Pulmonary artery endothelial cell (primary cell): ENCODE results near the gene MIB2. TPM values are rescaled to one million over a fixed set of nuclear protein-coding genes. Genes with fewer than 3 reads are reported as not detected.

Source experiments
- DNase-seq: peaks from one replicate; pipeline ENCODE4 v3.0.0-alpha.2; 2011; ENCODE audit warnings: low read depth, low spot score
- total RNA-seq: library from RNA; depleted of rRNA; stranded (reverse); fragments of >200 nt; gene quantifications from 2 replicates; pipeline ENCODE4 v1.2.3, GENCODE V29; 2014

MIB2 gene
- total RNA-seq, 1 donor from 2014 or later, result 30.7 TPM

DNA sequence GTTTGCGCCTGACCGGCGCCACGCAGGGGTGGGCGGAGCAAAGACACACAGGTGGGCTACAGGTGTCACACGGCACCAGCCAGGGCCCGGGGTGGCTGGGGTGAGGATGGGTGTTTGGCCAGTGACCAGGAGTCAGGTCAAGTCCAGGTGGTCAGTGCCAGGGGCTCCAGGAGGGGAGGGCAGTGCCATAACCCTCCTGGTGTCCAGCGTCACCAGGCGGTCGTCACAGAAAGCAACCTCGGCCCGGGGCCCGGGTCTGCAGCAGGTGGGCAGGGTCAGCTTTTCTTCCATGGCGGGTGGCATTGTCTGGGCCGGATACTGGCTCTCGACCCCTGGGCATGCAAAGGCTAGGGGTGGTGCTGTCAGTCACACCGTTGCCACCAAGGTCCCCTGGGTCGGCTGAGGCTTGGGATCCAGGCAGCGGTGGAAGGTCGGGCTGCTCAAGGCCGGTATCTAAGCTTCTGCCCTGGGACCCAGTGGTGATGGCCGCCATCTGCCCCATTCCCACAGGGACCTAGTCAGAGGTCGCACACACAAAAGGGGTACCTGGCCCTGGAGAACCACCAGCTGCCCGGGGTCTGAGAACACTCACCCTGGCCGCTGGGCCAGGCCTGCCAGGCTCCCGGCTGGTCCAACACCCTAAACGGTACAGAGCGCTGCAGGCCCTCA is 17.1 kb upstream of the MIB2 start:
- no peak for DNase-seq

DNA sequence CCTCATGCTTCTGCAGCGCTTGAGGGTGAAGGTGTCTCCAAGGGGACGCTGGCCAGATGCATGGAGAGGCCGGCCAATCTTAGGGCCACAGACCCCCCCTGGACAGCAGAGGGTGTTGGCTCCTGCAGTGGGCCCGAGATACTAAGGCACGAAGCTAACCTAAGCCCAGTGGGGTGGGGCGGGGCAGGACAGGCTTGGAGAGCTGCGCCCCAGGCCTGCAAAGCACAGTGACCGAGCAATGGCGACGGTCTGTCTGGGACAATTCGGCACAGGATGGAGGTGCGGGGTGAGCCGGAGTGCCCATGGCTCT is 16.6 kb upstream of the MIB2 start:
- DNase-seq, result no peak

- no peak for DNase-seq
Observed at GRCh38 chr1:1599030-1599934, 16.0 kb upstream of the MIB2 start.

- DNase-seq, result no peak
Observed at GRCh38 chr1:1599935-1600860, 15.1 kb upstream of the MIB2 start, which contains the start of gene FNDC10. Gene FNDC10 (minus strand): TSS chr1:1600135. CDS start chr1:1600015, 120 bp downstream.

- no peak for DNase-seq
Observed at GRCh38 chr1:1600861-1601563, 14.3 kb upstream of the MIB2 start.

GRCh38 chr1:1601564-1602303 is 13.6 kb upstream of the MIB2 start:
- no peak for DNase-seq

GRCh38 chr1:1602304-1602967 is 12.9 kb upstream of the MIB2 start:
- no peak for DNase-seq

- DNase-seq, result no peak
Observed at GRCh38 chr1:1602968-1603506, 12.3 kb upstream of the MIB2 start.

- no peak for DNase-seq
Observed at GRCh38 chr1:1603671-1604373, 11.5 kb upstream of the MIB2 start.

GRCh38 chr1:1604374-1605033 is 10.8 kb upstream of the MIB2 start:
- DNase-seq, result no peak

DNA sequence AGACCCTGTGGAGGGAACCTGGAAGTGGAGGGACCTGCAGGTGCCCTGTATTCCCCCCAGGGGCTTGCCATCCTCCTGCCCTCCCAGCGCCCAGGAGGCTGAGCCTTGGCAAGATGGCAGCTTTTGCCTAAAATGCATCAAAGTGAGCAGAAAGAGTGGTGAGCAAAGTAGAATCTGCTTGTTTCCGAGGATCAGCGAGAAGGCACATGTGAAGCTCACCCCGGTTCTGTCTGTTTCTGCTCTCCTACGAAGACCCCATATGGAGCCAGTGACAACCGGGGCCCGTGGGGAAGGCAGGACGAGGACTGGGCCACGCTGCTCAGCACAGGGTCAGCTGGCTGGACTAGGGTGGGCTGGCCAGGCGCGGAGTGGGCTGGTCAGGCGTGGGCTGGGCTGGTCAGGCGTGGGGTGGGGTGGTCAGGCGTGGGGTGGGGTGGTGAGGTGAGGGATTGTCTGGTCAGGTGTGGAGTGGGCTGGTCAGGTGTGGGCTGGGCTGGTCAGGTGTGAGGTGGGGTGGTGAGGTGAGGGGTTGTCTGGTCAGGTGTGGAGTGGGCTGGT is 10.2 kb upstream of the MIB2 start:
- no peak for DNase-seq

GRCh38 chr1:1605724-1606123 is 9.6 kb upstream of the MIB2 start:
- no peak for DNase-seq

- DNase-seq, result no peak
Observed at GRCh38 chr1:1606232-1606631, 9.1 kb upstream of the MIB2 start.

GRCh38 chr1:1609822-1610485 is 5.3 kb upstream of the MIB2 start:
- no peak for DNase-seq

- DNase-seq, result no peak
Observed at GRCh38 chr1:1610796-1611195, 4.5 kb upstream of the MIB2 start.

GRCh38 chr1:1612104-1612400 is 3.2 kb upstream of the MIB2 start:
- no peak for DNase-seq

GRCh38 chr1:1613509-1614082 is 1.7 kb upstream of the MIB2 start:
- DNase-seq, result no peak
